HEK293 (cell line): ENCODE results near the gene UBR4.

Source experiments
- CTCF ChIA-PET: fragments of 350-600 bp; formaldehyde crosslinking; extraction: SDS; loops from one replicate; lab custom pipeline; 2021; ENCODE audit warnings: antibody characterized with exemption; lab: Yijun Ruan, JAX
- POLR2A ChIA-PET: fragments of 300-600 bp; formaldehyde crosslinking; extraction: SDS; loops from one replicate; lab custom pipeline; 2020; ENCODE audit warnings: antibody characterized with exemption, inconsistent platforms; lab: Yijun Ruan, JAX
- H3K27ac ChIP-seq: fragments of 200-500 bp; sonication (Bioruptor generic); 2 replicates; pipeline ENCODE4 v1.5.1; 2014; ENCODE audit warnings: low read depth, low read length, control low read depth, inconsistent platforms; ENCODE audit errors: extremely low read depth
- H3K36me3 ChIP-seq, 2 experiments: fragments of 200-500 bp in 1 of 2; sonication (Bioruptor generic) in 1 of 2; 1 replicate in 1 of 2; 2 replicates in 1 of 2; pipeline ENCODE4 v1.5.1; 2014 to 2017; ENCODE audit warnings: inconsistent platforms in 2 of 2, low read length in 2 of 2; ENCODE audit not compliant: control insufficient read depth in 2 of 2, insufficient read depth in 1 of 2
- H3K4me1 ChIP-seq: fragments of 200-500 bp; sonication (Bioruptor generic); 2 replicates; pipeline ENCODE4 v1.5.1; 2014; ENCODE audit warnings: mild to moderate bottlenecking, low read length, inconsistent platforms; ENCODE audit not compliant: control insufficient read depth, insufficient read depth
- H3K4me3 ChIP-seq: 2 replicates; pipeline ENCODE4 v1.5.1; 2011; ENCODE audit warnings: low read depth, mild to moderate bottlenecking, control low read depth, low read length, moderate library complexity
- H3K9me3 ChIP-seq: fragments of 200-500 bp; sonication (Bioruptor generic); 2 replicates; pipeline ENCODE4 v1.5.1; 2014; ENCODE audit warnings: low read depth, low read length, inconsistent platforms; ENCODE audit not compliant: control insufficient read depth, insufficient read depth
- BCL11B ChIP-seq: fragments of 450-650 bp; formaldehyde crosslinking; IDR thresholded peaks from 2 replicates; pipeline ENCODE4 v1.5.1; 2016; ENCODE audit warnings: low read depth, missing biosample characterization, missing genetic modification characterization
- EGR2 ChIP-seq: fragments of 450-650 bp; formaldehyde crosslinking; IDR thresholded peaks from 2 replicates; pipeline ENCODE4 v1.5.1; 2016; ENCODE audit warnings: low read depth, missing biosample characterization, missing genetic modification characterization
- ZBTB20 ChIP-seq: fragments of 450-650 bp; formaldehyde crosslinking; IDR thresholded peaks from 2 replicates; pipeline ENCODE4 v1.5.1; 2016; ENCODE audit warnings: missing biosample characterization, missing genetic modification characterization
- ZFHX2 ChIP-seq: fragments of 450-650 bp; formaldehyde crosslinking; conservative IDR thresholded peaks from 2 replicates; pipeline ENCODE4 v1.5.1; 2016; ENCODE audit warnings: missing biosample characterization, missing genetic modification characterization
- ZNF174 ChIP-seq: fragments of 450-650 bp; formaldehyde crosslinking; IDR thresholded peaks from 2 replicates; pipeline ENCODE4 v1.5.0; 2017; ENCODE audit warnings: missing biosample characterization, mild to moderate bottlenecking, missing genetic modification characterization
- ZNF341 ChIP-seq: fragments of 450-650 bp; formaldehyde crosslinking; IDR thresholded peaks from 2 replicates; pipeline ENCODE4; 2016; ENCODE audit warnings: low read depth, missing biosample characterization, missing genetic modification characterization
- ZNF501 ChIP-seq: fragments of 450-650 bp; formaldehyde crosslinking; IDR thresholded peaks from 2 replicates; pipeline ENCODE4 v1.5.1; 2016; ENCODE audit warnings: missing biosample characterization, missing genetic modification characterization
- ZNF629 ChIP-seq: fragments of 450-650 bp; formaldehyde crosslinking; IDR thresholded peaks from 2 replicates; pipeline ENCODE4 v1.5.1; 2017; ENCODE audit warnings: missing biosample characterization, missing genetic modification characterization
- ZNF664 ChIP-seq: fragments of 450-650 bp; formaldehyde crosslinking; IDR thresholded peaks from 2 replicates; pipeline ENCODE4 v1.5.1; 2016; ENCODE audit warnings: missing biosample characterization, missing genetic modification characterization
- ZNF791 ChIP-seq: fragments of 450-650 bp; formaldehyde crosslinking; IDR thresholded peaks from 2 replicates; pipeline ENCODE4 v1.5.1; 2016; ENCODE audit warnings: missing biosample characterization, missing genetic modification characterization
- ZSCAN30 ChIP-seq: fragments of 450-650 bp; IDR thresholded peaks from 2 replicates; pipeline ENCODE4 v1.5.1; 2018; ENCODE audit warnings: missing biosample characterization, mild to moderate bottlenecking, missing genetic modification characterization, moderate library complexity
- TF ChIP-seq, protein P1 (sequence below): fragments of 450-650 bp; formaldehyde crosslinking; optimal IDR thresholded peaks from 2 replicates; pipeline ENCODE3; 2016; ENCODE audit warnings: missing biosample characterization, mild to moderate bottlenecking, missing genetic modification characterization
- TF ChIP-seq, protein P2 (sequence below): fragments of 450-650 bp; IDR thresholded peaks from 2 replicates; pipeline ENCODE4 v1.5.1; 2018; ENCODE audit warnings: missing biosample characterization, missing genetic modification characterization

The UBR4 gene

DNA sequence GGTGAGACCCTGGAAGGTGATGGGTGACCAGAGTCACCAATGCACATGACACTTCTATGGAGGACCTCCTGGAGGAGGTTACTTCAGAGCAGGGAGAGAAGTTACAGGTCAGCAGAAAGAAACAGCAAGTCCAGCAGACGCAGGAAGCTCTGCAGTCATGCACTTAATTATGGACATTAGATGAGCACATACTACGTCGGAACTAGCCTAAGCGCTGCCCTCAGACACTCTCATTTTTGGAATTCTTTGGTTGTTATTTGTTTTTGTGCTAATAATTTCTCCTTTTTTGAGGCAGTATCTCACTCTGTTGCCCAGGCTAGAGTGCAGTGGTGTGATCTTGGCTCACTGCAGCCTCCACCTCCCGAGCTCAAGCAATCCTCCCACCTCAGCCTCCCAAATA lies 160.3 kb downstream of the UBR4 start:
- Histone ChIP-seq H3K4me1 (no peaks in the 10 kb centered on the region), H3K9me3 (no peaks in the 10 kb centered on the region), H3K27ac (no peak overlapping the region), H3K4me3 (no peak overlapping the region), H3K36me3 (no peaks in the 10 kb centered on the region)
- ChIA-PET CTCF (interaction anchor here (0.9 to 1.7 kb wide), 2 partner anchors 11 to 137 kb away, joined by 4 read pairs; no protein-coding TSS in a partner anchor), POLR2A (no interaction called here)
- no peak for TF ChIP-seq ZNF791 (tag by site-specific recombination)
- TF ChIP-seq ZNF664, result peak; percentile 95

DNA sequence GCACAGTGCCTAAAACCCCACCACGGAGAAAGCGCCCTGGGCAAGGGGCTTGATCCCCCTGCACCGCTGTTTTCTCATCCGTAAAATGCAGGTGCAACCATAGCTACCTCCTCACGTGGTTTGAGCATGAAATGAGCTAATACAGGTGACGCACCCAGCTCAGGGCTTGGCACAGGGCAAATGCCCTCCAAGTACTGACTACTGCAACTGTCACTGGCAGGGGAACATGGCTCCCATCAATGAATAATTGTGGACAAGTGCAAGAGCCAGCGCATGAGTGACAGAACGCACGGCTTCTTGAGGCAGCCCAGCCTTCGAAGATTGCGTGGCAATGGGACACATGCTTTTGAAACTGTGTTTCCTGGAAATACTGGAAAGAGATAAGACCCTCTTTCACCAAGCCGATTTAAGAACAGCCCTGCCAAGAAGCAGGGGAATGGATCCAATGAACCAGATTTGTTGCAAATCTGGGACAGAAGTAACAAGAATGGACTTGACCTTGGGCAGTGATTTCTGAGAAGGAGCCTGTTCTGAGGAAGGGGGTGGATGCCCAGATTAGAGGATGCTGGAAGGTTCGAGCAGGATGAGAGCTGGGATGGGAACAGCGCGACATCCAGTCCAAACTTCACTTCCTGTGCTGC lies 160.8 kb downstream of the UBR4 start:
- ChIA-PET POLR2A (interaction anchor here (1.4 kb wide), 1 partner anchor 14 kb away, joined by 3 read pairs; no protein-coding TSS in a partner anchor), CTCF (interaction anchor here (0.6 to 1.7 kb wide), 5 partner anchors 11 to 1169 kb away, joined by 3 to 8 read pairs (median 5); no protein-coding TSS in a partner anchor)
- no peaks in the 10 kb centered on the region for H3K36me3 ChIP-seq
- H3K9me3 ChIP-seq, result no peaks in the 10 kb centered on the region
- no peak overlapping the region for H3K4me3 ChIP-seq
- H3K4me1 ChIP-seq, result no peaks in the 10 kb centered on the region
- no peak overlapping the region for H3K27ac ChIP-seq
- TF ChIP-seq ZSCAN30 (tag by site-specific recombination) (no peak), ZNF341 (tag by site-specific recombination) (no peak)
- TF ChIP-seq, protein P1, sequence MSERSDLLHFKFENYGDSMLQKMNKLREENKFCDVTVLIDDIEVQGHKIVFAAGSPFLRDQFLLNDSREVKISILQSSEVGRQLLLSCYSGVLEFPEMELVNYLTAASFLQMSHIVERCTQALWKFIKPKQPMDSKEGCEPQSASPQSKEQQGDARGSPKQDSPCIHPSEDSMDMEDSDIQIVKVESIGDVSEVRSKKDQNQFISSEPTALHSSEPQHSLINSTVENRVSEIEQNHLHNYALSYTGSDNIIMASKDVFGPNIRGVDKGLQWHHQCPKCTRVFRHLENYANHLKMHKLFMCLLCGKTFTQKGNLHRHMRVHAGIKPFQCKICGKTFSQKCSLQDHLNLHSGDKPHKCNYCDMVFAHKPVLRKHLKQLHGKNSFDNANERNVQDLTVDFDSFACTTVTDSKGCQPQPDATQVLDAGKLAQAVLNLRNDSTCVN (tag by site-specific recombination), result no peak

DNA sequence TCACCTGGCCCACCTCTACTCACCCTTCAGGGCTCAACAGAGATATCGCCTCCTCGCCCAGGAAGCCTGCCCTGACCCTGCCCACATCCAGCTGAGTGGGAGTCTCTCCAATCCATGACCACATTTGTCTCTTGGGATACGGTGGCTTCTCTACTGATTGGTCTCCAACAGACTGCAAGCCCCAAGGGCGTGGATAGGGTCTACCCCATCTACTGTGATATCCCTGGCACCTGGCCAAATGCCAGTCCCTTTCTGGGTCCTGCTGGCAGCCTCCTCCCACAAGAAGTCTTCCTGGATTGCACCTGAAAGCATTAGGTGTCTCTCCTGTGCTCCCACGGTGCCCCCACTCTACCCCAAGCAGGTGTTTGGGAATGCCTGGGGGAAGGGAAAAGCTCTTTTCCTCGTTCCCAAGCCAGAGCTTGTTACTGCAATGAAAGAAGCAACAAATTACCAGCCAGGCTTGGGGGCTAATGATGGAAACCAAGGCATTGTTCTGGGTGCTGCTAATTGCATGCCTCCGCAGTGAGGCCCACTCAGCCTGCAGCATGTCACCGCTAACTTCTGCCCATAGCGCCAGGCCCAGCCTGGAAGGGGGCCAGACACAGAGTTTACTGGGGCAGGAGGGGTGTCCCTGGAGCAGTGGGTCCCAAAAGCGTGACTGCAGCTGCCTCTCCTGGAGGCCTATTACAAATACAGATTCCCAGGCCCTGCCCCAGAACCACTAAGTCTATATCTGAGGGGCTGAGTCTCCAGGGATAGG lies 162.9 kb downstream of the UBR4 start:
- TF ChIP-seq BCL11B, result no peak
- no peak for TF ChIP-seq ZNF341 (tag by site-specific recombination)
- no peak for TF ChIP-seq ZNF629
- peak; percentile 37; the same call in 1 of the 2 replicates for TF ChIP-seq ZBTB20
- no peak for TF ChIP-seq ZNF174 (tag by site-specific recombination)
- TF ChIP-seq, protein P2, sequence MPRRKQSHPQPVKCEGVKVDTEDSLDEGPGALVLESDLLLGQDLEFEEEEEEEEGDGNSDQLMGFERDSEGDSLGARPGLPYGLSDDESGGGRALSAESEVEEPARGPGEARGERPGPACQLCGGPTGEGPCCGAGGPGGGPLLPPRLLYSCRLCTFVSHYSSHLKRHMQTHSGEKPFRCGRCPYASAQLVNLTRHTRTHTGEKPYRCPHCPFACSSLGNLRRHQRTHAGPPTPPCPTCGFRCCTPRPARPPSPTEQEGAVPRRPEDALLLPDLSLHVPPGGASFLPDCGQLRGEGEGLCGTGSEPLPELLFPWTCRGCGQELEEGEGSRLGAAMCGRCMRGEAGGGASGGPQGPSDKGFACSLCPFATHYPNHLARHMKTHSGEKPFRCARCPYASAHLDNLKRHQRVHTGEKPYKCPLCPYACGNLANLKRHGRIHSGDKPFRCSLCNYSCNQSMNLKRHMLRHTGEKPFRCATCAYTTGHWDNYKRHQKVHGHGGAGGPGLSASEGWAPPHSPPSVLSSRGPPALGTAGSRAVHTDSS (tag by site-specific recombination), result no peak
- TF ChIP-seq ZNF501 (tag by site-specific recombination), result no peak
- peak; percentile 43 for TF ChIP-seq ZFHX2 (tag by site-specific recombination)
- TF ChIP-seq EGR2 (tag by site-specific recombination), result peak; percentile 44; the same call in 1 of the 2 replicates
- H3K9me3 ChIP-seq, result no peaks in the 10 kb centered on the region
- H3K36me3 ChIP-seq, result no peaks in the 10 kb centered on the region
- POLR2A ChIA-PET, result interaction anchor here (1.1 kb wide), 1 partner anchor 37 kb away, joined by 4 read pairs; no protein-coding TSS in a partner anchor
- no peak overlapping the region for H3K4me3 ChIP-seq
- CTCF ChIA-PET, result interaction anchor here (0.6 to 1.0 kb wide), 2 partner anchors 27 to 140 kb away, joined by 3 read pairs; no protein-coding TSS in a partner anchor
- no peaks in the 10 kb centered on the region for H3K4me1 ChIP-seq
- no peak overlapping the region for H3K27ac ChIP-seq
